Vagina (tissue), 2 donors: ENCODE data around the gene LEKR1. TPM values are rescaled to one million over a fixed set of nuclear protein-coding genes. Genes with fewer than 3 reads are reported as not detected.

Experiments
- DNase-seq, 2 donors: peaks; one replicate each; pipeline ENCODE4 v3.0.0-alpha.2; 2017; ENCODE audit errors: extremely low spot score in 2 of 2
- H3K27ac ChIP-seq: fragments of 200-600 bp; sonication (generic); one replicate; pipeline ENCODE4 v1.5.1; 2019
- H3K27me3 ChIP-seq: fragments of 200-600 bp; sonication (generic); one replicate; pipeline ENCODE4 v1.5.1; 2019
- H3K36me3 ChIP-seq, 2 donors: fragments of 200-600 bp; sonication (generic); one replicate each; pipeline ENCODE4 v1.5.1; 2017 to 2019
- H3K4me1 ChIP-seq: fragments of 200-600 bp; sonication (generic); one replicate; pipeline ENCODE4 v1.5.1; 2019
- H3K4me3 ChIP-seq, 2 donors: fragments of 200-600 bp; sonication (generic); 1 replicate in 1 of 2; 2 replicates in 1 of 2; pipeline ENCODE4 v1.5.1; 2016 to 2019
- H3K9me3 ChIP-seq: fragments of 200-600 bp; sonication (generic); one replicate; pipeline ENCODE4 v1.5.1; 2019
- CTCF ChIP-seq, 3 experiments: fragments of 450-650 bp in 2 of 3; fragments of 200-600 bp in 1 of 3; sonication (generic) in 1 of 3; IDR thresholded peaks; one replicate each; pipeline ENCODE4 v1.5.1; 2017 to 2019; ENCODE audit warnings: antibody characterized with exemption in 3 of 3, mild to moderate bottlenecking in 2 of 3, moderate library complexity in 2 of 3
- POLR2A ChIP-seq, 2 donors: fragments of 450-650 bp; IDR thresholded peaks; one replicate each; pipeline ENCODE4 v1.6.1; 2017; ENCODE audit warnings: antibody characterized with exemption in 2 of 2, mild to moderate bottlenecking in 2 of 2, moderate library complexity in 2 of 2
- POLR2AphosphoS5 ChIP-seq, 2 donors: sonication (generic); formaldehyde crosslinking; IDR thresholded peaks; one replicate each; pipeline ENCODE4 v1.9.0; 2017; ENCODE audit warnings: antibody characterized with exemption in 2 of 2, mild to moderate bottlenecking in 2 of 2, low read depth in 1 of 2; ENCODE audit not compliant: insufficient read depth in 1 of 2
- intact Hi-C: fragments of 100-400 bp; cut with DNase I; formaldehyde crosslinking; loops from one replicate; pipeline ENCODE4 v1.15.1; 2023
- total RNA-seq: library from RNA; depleted of rRNA; stranded (reverse); fragments of >200 nt; gene quantifications from one replicate; pipeline ENCODE4 v1.2.3, GENCODE V29; 2016

Gene LEKR1
- total RNA-seq, 1 donor from 2014 or later: not detected

GRCh38 chr3:157086775-157087174 is 260.6 kb downstream of the LEKR1 start:
- Histone ChIP-seq H3K9me3 (no peaks in the 10 kb centered on the region), H3K27me3 (no peaks in the 10 kb centered on the region), H3K4me3 (no peak overlapping the region), H3K27ac (peak overlapping the region; percentile 96), H3K4me1 (peaks cover 44% of the 10 kb centered on the region), H3K36me3 (no peaks in the 10 kb centered on the region)
- no peak for DNase-seq
- intact Hi-C loops: loop anchor here (10.0 kb wide), 1 partner anchor 552 kb away; no protein-coding TSS in a partner anchor
- TF ChIP-seq POLR2AphosphoS5 (IDR thresholded peaks at IDR 0.05; ENCODE audit: insufficient read depth in 1 of 2, low read depth in 1 of 2) (no peak), POLR2A (IDR thresholded peaks at IDR 0.05) (no peak), CTCF (IDR thresholded peaks at IDR 0.05) (no peak)

GRCh38 chr3:157087373-157087772 is 261.2 kb downstream of the LEKR1 start:
- no peak for TF ChIP-seq CTCF (IDR thresholded peaks at IDR 0.05)
- TF ChIP-seq POLR2A (IDR thresholded peaks at IDR 0.05): no peak
- TF ChIP-seq POLR2AphosphoS5 (IDR thresholded peaks at IDR 0.05; ENCODE audit: insufficient read depth in 1 of 2, low read depth in 1 of 2): no peak
- no peaks in the 10 kb centered on the region for H3K9me3 ChIP-seq
- H3K4me1 ChIP-seq: peaks cover 38% of the 10 kb centered on the region
- H3K27ac ChIP-seq: peak overlapping the region; percentile 96
- H3K27me3 ChIP-seq: no peaks in the 10 kb centered on the region
- intact Hi-C loops: loop anchor here (10.0 kb wide), 1 partner anchor 553 kb away; no protein-coding TSS in a partner anchor
- no peaks in the 10 kb centered on the region for H3K36me3 ChIP-seq
- no peak for DNase-seq
- H3K4me3 ChIP-seq: peak overlapping the region in 1 of 2 donors; percentile 76

- peak overlapping the region; percentile 55 to 76 for H3K4me3 ChIP-seq
- TF ChIP-seq CTCF (IDR thresholded peaks at IDR 0.05) (no peak), POLR2AphosphoS5 (IDR thresholded peaks at IDR 0.05; ENCODE audit: insufficient read depth in 1 of 2, low read depth in 1 of 2) (no peak), POLR2A (IDR thresholded peaks at IDR 0.05) (no peak)
- no peak for DNase-seq
- no peaks in the 10 kb centered on the region for H3K27me3 ChIP-seq
- no peaks in the 10 kb centered on the region for H3K36me3 ChIP-seq
- intact Hi-C loops: loop anchor here (2.0 to 10.0 kb wide), 3 partner anchors 39 to 553 kb away; partner anchors contain the start of gene TIPARP
- peak overlapping the region; percentile 96 for H3K27ac ChIP-seq
- H3K9me3 ChIP-seq: no peaks in the 10 kb centered on the region
- H3K4me1 ChIP-seq: peaks cover 36% of the 10 kb centered on the region
Measured at GRCh38 chr3:157087780-157088600, 261.8 kb downstream of the LEKR1 start.

GRCh38 chr3:157088601-157089454 is 262.7 kb downstream of the LEKR1 start:
- DNase-seq: peak in 1 of 2 donors; percentile 99
- Histone ChIP-seq H3K4me1 (peaks cover 36% of the 10 kb centered on the region), H3K36me3 (no peaks in the 10 kb centered on the region), H3K9me3 (no peaks in the 10 kb centered on the region), H3K4me3 (peak overlapping the region; percentile 55 to 76), H3K27me3 (no peaks in the 10 kb centered on the region), H3K27ac (peak overlapping the region; percentile 96)
- intact Hi-C loops: loop anchor here (2.0 to 10.0 kb wide), 3 partner anchors 38 to 554 kb away; partner anchors contain the start of gene TIPARP
- TF ChIP-seq POLR2AphosphoS5 (IDR thresholded peaks at IDR 0.05; ENCODE audit: insufficient read depth in 1 of 2, low read depth in 1 of 2): peak in 1 of 2 donors; percentile 100
- TF ChIP-seq POLR2A (IDR thresholded peaks at IDR 0.05): peak in 1 of 2 donors; percentile 65
- no peak for TF ChIP-seq CTCF (IDR thresholded peaks at IDR 0.05)
